ENCODE measurements around the gene PPP1R26. TPM values are rescaled to one million over a fixed set of nuclear protein-coding genes. Genes with fewer than 3 reads are reported as not detected.

The PPP1R26 gene
- total and polyA plus RNA-seq, 2 of the 8 experiments (the other 6 are each of a cell fraction or from before 2014, with no cell fraction given), result 9.8 to 32.7 TPM

DNA sequence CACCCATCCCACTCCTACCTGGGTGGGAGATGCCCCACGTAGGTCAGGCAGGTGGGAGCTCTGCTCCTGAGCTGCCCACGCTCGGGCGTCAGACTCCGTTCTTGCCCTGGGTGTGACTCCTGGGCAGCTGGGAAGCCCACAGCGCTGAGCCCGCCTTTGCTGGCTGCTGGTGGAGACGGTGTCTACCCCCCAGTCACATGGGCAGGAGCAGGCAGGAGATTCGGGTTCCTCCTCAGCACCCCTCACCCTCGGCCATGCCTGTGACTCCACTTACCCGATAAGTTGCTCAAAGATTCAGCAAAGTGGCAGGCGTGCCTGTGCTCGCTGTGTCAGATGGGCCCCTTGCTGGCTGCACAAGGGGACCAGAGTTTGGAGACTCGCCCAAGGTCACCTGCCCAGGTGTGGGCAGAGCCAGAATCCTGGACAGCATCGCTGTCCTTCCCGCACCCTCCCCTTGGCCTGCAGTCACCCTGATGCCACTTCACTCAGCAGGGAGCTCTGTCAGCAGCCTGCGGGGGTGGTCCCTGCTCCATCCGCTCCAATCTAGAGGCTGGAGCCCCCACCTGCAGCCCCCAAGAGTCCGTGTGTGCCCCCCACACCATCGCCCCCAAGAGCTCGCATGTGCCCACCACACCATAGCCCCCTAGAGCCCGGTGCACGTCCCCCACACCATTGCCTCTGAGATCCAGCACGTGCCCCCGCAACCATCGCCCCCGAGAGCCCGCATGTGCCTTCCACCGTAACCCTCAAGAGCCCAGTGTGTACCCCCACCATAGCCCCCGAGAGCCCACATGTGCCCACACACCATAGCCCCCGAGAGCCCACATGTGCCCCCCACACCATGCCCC lies 45.9 kb downstream of the PPP1R26 start (continued):
- TF ChIP-seq, protein P1, sequence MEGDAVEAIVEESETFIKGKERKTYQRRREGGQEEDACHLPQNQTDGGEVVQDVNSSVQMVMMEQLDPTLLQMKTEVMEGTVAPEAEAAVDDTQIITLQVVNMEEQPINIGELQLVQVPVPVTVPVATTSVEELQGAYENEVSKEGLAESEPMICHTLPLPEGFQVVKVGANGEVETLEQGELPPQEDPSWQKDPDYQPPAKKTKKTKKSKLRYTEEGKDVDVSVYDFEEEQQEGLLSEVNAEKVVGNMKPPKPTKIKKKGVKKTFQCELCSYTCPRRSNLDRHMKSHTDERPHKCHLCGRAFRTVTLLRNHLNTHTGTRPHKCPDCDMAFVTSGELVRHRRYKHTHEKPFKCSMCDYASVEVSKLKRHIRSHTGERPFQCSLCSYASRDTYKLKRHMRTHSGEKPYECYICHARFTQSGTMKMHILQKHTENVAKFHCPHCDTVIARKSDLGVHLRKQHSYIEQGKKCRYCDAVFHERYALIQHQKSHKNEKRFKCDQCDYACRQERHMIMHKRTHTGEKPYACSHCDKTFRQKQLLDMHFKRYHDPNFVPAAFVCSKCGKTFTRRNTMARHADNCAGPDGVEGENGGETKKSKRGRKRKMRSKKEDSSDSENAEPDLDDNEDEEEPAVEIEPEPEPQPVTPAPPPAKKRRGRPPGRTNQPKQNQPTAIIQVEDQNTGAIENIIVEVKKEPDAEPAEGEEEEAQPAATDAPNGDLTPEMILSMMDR (IDR thresholded peaks at IDR 0.05; ENCODE audit: control extremely low read depth in 1 of 3, insufficient read depth in 1 of 3, low read depth in 1 of 3, low read length in 3 of 3), result no peak
- TF ChIP-seq KDM5A (IDR thresholded peaks at IDR 0.05; ENCODE audit: low read length), result no peak
- TF ChIP-seq SRF (IDR thresholded peaks at IDR 0.05; ENCODE audit: low read depth, low read length), result no peak
- TF ChIP-seq, protein P2, sequence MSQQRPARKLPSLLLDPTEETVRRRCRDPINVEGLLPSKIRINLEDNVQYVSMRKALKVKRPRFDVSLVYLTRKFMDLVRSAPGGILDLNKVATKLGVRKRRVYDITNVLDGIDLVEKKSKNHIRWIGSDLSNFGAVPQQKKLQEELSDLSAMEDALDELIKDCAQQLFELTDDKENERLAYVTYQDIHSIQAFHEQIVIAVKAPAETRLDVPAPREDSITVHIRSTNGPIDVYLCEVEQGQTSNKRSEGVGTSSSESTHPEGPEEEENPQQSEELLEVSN (IDR thresholded peaks at IDR 0.05), result no peak
- TF ChIP-seq GABPA (IDR thresholded peaks at IDR 0.05; ENCODE audit: borderline replicate concordance, insufficient read depth, low read length), result no peak
- TF ChIP-seq TEAD4 (IDR thresholded peaks at IDR 0.05; ENCODE audit: low read depth, low read length), result no peak
